ENCODE results near the gene IL1RAPL1. TPM values are rescaled to one million over a fixed set of nuclear protein-coding genes. Genes with fewer than 3 reads are reported as not detected.

IL1RAPL1 gene
- total RNA-seq, 1 donor = 1.3 TPM

DNA sequence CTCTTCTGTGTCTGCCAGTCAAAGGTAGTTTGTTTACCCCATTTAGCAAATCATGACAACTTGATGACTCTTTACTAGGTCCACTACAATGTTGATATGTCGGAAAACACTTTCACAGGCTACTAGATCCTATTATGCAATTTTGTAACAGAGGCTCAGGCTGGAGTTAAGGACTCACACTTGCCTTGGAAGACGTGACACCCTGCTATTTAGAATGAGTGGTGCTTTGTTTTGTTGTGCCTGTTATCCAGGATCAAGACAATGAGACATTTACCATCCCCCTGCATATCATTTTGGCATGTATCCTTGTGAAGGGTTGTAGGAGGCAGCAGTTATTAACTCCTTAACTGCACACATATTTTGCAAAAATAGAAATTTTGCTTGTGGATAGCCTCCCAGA lies 263.7 kb downstream of the IL1RAPL1 start:
- no peak for DNase-seq (ENCODE audit: low read depth)
- no peak overlapping the region for H3K4me3 ChIP-seq (ENCODE audit: low read depth, low read length)
- TF ChIP-seq, protein P1, sequence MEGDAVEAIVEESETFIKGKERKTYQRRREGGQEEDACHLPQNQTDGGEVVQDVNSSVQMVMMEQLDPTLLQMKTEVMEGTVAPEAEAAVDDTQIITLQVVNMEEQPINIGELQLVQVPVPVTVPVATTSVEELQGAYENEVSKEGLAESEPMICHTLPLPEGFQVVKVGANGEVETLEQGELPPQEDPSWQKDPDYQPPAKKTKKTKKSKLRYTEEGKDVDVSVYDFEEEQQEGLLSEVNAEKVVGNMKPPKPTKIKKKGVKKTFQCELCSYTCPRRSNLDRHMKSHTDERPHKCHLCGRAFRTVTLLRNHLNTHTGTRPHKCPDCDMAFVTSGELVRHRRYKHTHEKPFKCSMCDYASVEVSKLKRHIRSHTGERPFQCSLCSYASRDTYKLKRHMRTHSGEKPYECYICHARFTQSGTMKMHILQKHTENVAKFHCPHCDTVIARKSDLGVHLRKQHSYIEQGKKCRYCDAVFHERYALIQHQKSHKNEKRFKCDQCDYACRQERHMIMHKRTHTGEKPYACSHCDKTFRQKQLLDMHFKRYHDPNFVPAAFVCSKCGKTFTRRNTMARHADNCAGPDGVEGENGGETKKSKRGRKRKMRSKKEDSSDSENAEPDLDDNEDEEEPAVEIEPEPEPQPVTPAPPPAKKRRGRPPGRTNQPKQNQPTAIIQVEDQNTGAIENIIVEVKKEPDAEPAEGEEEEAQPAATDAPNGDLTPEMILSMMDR (IDR thresholded peaks at IDR 0.05; ENCODE audit: insufficient read depth, low read depth, low read length) = no peak

DNA sequence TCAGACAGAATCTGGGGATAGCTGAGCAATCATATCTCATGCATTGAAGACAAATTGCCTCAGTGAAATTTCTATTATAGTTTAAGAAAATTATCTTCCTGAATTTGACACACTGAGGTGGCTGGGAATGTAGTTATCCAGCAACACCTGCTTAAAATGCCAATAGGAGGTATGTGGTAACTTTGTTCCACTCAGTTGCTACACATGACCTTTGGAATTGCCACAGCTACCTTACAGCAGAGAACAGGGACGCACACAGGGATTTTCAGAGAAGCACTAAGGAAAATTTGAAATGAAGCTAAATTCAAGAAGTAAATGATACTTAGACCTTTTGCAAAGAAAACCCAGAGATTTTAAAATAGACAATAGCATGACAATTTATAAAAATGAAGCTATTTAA lies 264.6 kb downstream of the IL1RAPL1 start:
- no peak for DNase-seq (ENCODE audit: low read depth)
- no peak overlapping the region for H3K4me3 ChIP-seq (ENCODE audit: low read depth, low read length)
- TF ChIP-seq, protein P1 (IDR thresholded peaks at IDR 0.05; ENCODE audit: insufficient read depth, low read depth, low read length) = no peak

DNA sequence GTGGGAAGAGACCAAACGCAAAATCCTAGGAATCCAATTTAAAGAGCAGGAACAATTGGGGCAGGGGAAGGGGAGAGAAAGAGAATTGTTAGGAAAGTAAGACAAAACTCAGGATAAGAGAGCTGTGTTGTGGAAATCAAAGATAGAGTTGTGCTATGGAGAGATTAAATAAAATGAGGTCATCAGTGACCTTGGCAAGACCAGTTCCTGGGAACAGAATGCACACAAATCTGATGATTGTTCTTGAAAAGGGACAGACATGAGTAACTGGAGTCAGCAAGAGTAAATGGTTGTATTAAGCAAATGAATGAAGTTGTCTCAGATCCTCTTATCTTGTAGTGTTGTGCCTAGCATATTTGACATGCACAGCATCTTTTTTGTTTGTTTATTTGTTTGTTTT lies 267.4 kb downstream of the IL1RAPL1 start:
- TF ChIP-seq, protein P1 (IDR thresholded peaks at IDR 0.05; ENCODE audit: insufficient read depth, low read depth, low read length) = no peak
- no peak overlapping the region for H3K4me3 ChIP-seq (ENCODE audit: low read depth, low read length)
- no peak for DNase-seq (ENCODE audit: low read depth)

DNA sequence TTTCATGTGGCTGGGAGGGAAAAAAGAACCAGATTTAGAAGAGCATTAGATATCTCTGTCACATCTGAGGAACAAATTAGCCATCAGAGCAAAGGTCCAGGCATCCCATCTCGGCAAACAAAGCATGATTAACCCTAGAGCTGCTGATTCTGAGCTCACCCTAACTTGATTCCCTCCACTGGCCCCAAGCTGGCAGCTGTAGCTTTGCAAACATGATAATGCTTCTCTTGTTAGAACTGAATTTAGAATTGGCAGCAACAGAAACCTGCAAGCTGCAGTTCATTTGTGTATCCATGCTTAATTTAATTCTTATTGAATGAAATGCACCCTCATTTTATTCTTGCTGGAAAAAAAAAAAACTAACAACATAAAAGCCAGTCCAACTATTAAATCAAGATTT lies 289.2 kb downstream of the IL1RAPL1 start:
- H3K4me3 ChIP-seq (ENCODE audit: low read depth, low read length) = no peak overlapping the region
- TF ChIP-seq, protein P1 (IDR thresholded peaks at IDR 0.05; ENCODE audit: insufficient read depth, low read depth, low read length) = no peak
- DNase-seq (ENCODE audit: low read depth) = no peak

DNA sequence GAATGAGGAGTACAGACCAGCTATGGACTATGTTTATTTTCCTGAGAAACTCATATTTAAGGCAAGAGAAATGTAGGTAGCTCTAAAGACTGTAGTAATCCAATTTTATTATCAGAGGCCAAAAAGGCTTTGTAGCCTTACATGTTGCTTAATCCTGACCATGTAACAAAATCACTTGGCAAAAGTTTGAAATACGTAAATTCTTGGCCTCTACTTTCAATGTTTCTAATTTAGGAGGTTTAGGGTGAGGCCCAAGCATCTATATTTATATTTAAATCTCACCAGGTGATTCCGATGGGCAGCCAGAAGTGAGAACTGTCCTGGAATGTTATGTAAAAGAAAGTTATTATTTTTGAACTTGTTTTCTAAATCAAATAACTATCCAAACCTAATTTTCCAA lies 289.7 kb downstream of the IL1RAPL1 start:
- no peak overlapping the region for H3K4me3 ChIP-seq (ENCODE audit: low read depth, low read length)
- TF ChIP-seq, protein P1 (IDR thresholded peaks at IDR 0.05; ENCODE audit: insufficient read depth, low read depth, low read length) = no peak
- no peak for DNase-seq (ENCODE audit: low read depth)

DNA sequence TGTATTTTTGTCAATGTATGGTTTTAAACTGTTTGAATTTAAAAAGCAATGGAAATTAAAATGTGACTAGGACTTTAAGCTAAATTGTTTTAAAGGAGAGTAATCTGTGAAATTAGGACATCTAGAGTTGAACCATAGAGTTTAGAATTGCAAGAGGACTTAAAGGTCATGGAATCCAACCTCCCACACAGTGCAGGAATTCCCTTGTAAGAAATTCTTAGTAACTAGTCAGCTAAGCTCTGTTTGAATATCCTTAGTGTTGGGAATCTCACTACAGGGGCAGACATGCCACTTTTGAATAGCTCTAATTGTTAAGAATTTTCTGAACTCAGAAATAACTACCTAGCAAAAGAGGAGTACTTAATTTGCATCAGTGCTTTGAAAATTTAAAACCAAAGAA lies 292.9 kb downstream of the IL1RAPL1 start:
- DNase-seq (ENCODE audit: low read depth) = peak; percentile 23
- TF ChIP-seq, protein P1 (IDR thresholded peaks at IDR 0.05; ENCODE audit: insufficient read depth, low read depth, low read length) = no peak
- no peak overlapping the region for H3K4me3 ChIP-seq (ENCODE audit: low read depth, low read length)

DNA sequence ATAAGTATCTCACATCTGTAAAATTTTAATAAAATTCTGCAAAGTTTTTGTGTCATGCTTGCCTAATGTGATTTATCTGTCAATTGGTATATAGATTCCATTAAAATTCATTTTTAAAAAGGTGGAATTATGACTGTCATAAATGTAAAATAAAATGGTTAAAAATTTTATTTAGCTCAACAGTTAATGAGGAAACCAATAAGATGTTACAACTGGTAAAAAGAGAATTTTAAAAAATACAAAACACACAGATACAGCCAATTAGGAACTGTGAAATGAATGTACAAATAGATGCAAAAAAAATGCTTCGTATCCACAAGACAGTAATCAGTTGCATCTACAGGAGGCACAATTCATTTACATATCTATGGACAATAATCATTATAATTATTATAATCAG lies 297.6 kb downstream of the IL1RAPL1 start:
- no peak overlapping the region for H3K4me3 ChIP-seq (ENCODE audit: low read depth, low read length)
- TF ChIP-seq, protein P1 (IDR thresholded peaks at IDR 0.05; ENCODE audit: insufficient read depth, low read depth, low read length) = no peak
- DNase-seq (ENCODE audit: low read depth) = no peak

Measured in fibroblast of villous mesenchyme (primary cell).